Measurements from ENCODE around the gene RNF212B. TPM values are rescaled to one million over a fixed set of nuclear protein-coding genes. Genes with fewer than 3 reads are reported as not detected.
A peak's percentile ranks its signal among the peaks of the same experiment; 100 is the strongest.

Gene RNF212B
- total and polyA plus RNA-seq, 2 of the 13 experiments (the other 11 are each of a cell fraction or from before 2014, with no cell fraction given): 0.05 TPM; not detected in 1

GRCh38 chr14:23275412-23275811, 37.7 kb downstream of the RNF212B start (continued):
- no peak for TF ChIP-seq KIAA2018 (CRISPR knock-in tag; IDR thresholded peaks at IDR 0.05; ENCODE audit: borderline replicate concordance)
- no peak for TF ChIP-seq ZNF333 (CRISPR knock-in tag; IDR thresholded peaks at IDR 0.05; ENCODE audit: borderline replicate concordance)
- no peak for TF ChIP-seq ZNF773 (CRISPR knock-in tag; IDR thresholded peaks at IDR 0.05; ENCODE audit: borderline replicate concordance)
- TF ChIP-seq TBX3 (IDR thresholded peaks at IDR 0.05; ENCODE audit: borderline replicate concordance): 0 out of 2 replicates have a peak, but pooled peaks have one; percentile 24
- no peak for TF ChIP-seq GTF2F1 (IDR thresholded peaks at IDR 0.05; ENCODE audit: low read length)
- no peak for TF ChIP-seq JARID2 (CRISPR knock-in tag; IDR thresholded peaks at IDR 0.05; ENCODE audit: insufficient replicate concordance)
- TF ChIP-seq MXD1 (CRISPR knock-in tag; IDR thresholded peaks at IDR 0.05): no peak
- TF ChIP-seq ZNF503 (CRISPR knock-in tag; IDR thresholded peaks at IDR 0.05): no peak
- TF ChIP-seq ZNF780A (CRISPR knock-in tag; IDR thresholded peaks at IDR 0.05): no peak
- no peak for TF ChIP-seq NR3C1 (CRISPR knock-in tag; IDR thresholded peaks at IDR 0.05)
- TF ChIP-seq PLSCR1 (CRISPR knock-in tag; IDR thresholded peaks at IDR 0.05; ENCODE audit: borderline replicate concordance): no peak
- peak; percentile 88; the same call in 1 of the 2 replicates for TF ChIP-seq NBN (conservative IDR thresholded peaks at IDR 0.05)
- TF ChIP-seq ZNF235 (CRISPR knock-in tag; IDR thresholded peaks at IDR 0.05; ENCODE audit: borderline replicate concordance): no peak
- 0 out of 2 replicates have a peak, but pooled peaks have one; percentile 78 for TF ChIP-seq PLRG1 (conservative IDR thresholded peaks at IDR 0.05)
- TF ChIP-seq FOSL2 (CRISPR knock-in tag; IDR thresholded peaks at IDR 0.05): no peak
- no peak for TF ChIP-seq PRMT3 (CRISPR knock-in tag; IDR thresholded peaks at IDR 0.05; ENCODE audit: borderline replicate concordance, low read depth)
- no peak for TF ChIP-seq MXD3 (CRISPR knock-in tag; IDR thresholded peaks at IDR 0.05)
- no peak for TF ChIP-seq ZSCAN25 (CRISPR knock-in tag; IDR thresholded peaks at IDR 0.05)

Data from HepG2 (cell line).